HepG2 (cell line): Measurements from ENCODE around the gene SRC. TPM values are rescaled to one million over a fixed set of nuclear protein-coding genes. Genes with fewer than 3 reads are reported as not detected.

Experiments
- CEBPG ChIP-seq: IDR thresholded peaks from 2 replicates; pipeline ENCODE4 v1.6.1; 2016
- FIP1L1 ChIP-seq: fragments of 200-400 bp; formaldehyde crosslinking; IDR thresholded peaks from 2 replicates; pipeline ENCODE4 v1.6.1; 2018; ENCODE audit warnings: low read depth, mild to moderate bottlenecking, low read length, moderate library complexity, borderline replicate concordance; ENCODE audit not compliant: insufficient read depth
- FLYWCH1 ChIP-seq: sonication (generic); formaldehyde crosslinking; IDR thresholded peaks from 2 replicates; pipeline ENCODE4 v1.8.1; 2023; ENCODE audit warnings: mild to moderate bottlenecking, missing genetic modification reagents
- GLI4 ChIP-seq: sonication (generic); formaldehyde crosslinking; IDR thresholded peaks from 2 replicates; pipeline ENCODE4 v1.5.1; 2020; ENCODE audit warnings: missing genetic modification reagents, mild to moderate bottlenecking, moderate library complexity, borderline replicate concordance
- KIAA2018 ChIP-seq: sonication (generic); formaldehyde crosslinking; IDR thresholded peaks from 2 replicates; pipeline ENCODE4 v1.5.0; 2020; ENCODE audit warnings: mild to moderate bottlenecking, missing genetic modification reagents, borderline replicate concordance
- MAFG ChIP-seq: sonication (generic); formaldehyde crosslinking; IDR thresholded peaks from 2 replicates; pipeline ENCODE4 v1.5.1; 2020; ENCODE audit warnings: mild to moderate bottlenecking, missing genetic modification reagents
- MLX ChIP-seq: IDR thresholded peaks from 2 replicates; pipeline ENCODE4 v1.6.1; 2016
- PAWR ChIP-seq: sonication (generic); formaldehyde crosslinking; IDR thresholded peaks from 2 replicates; pipeline ENCODE4 v1.4.0; 2020; ENCODE audit warnings: missing genetic modification reagents, mild to moderate bottlenecking, borderline replicate concordance
- PREB ChIP-seq: sonication (generic); formaldehyde crosslinking; IDR thresholded peaks from 2 replicates; pipeline ENCODE4 v1.4.0; 2020; ENCODE audit warnings: missing genetic modification reagents
- TCF7L2 ChIP-seq: IDR thresholded peaks from 2 replicates; pipeline ENCODE4 v1.6.1; 2011; ENCODE audit warnings: mild to moderate bottlenecking, low read depth, low read length, moderate library complexity
- U2AF1 ChIP-seq: fragments of 200-400 bp; formaldehyde crosslinking; optimal IDR thresholded peaks from 2 replicates; pipeline ENCODE3; 2017; ENCODE audit warnings: mild to moderate bottlenecking, low read depth, low read length
- ZMAT3 ChIP-seq: sonication (generic); formaldehyde crosslinking; conservative IDR thresholded peaks from 2 replicates; pipeline ENCODE4 v1.7.0; 2021; ENCODE audit warnings: missing genetic modification reagents
- ZNF224 ChIP-seq: sonication (generic); formaldehyde crosslinking; IDR thresholded peaks from 2 replicates; pipeline ENCODE4 v1.5.0; 2020; ENCODE audit warnings: mild to moderate bottlenecking, missing genetic modification reagents
- ZNF326 ChIP-seq: sonication (generic); formaldehyde crosslinking; IDR thresholded peaks from 2 replicates; pipeline ENCODE4 v1.4.0; 2020; ENCODE audit warnings: missing genetic modification reagents, borderline replicate concordance
- ZNF558 ChIP-seq: sonication (generic); formaldehyde crosslinking; IDR thresholded peaks from 2 replicates; pipeline ENCODE4 v1.9.0; 2022; ENCODE audit warnings: mild to moderate bottlenecking, missing genetic modification reagents, borderline replicate concordance
- ZNF567 ChIP-seq: sonication (generic); formaldehyde crosslinking; IDR thresholded peaks from 2 replicates; pipeline ENCODE4 v1.8.1; 2023; ENCODE audit warnings: mild to moderate bottlenecking, missing genetic modification reagents, borderline replicate concordance
- ZNF740 ChIP-seq: sonication (generic); formaldehyde crosslinking; IDR thresholded peaks from 2 replicates; pipeline ENCODE4 v1.4.0; 2020; ENCODE audit warnings: missing genetic modification reagents
- ZNF777 ChIP-seq: sonication (generic); formaldehyde crosslinking; IDR thresholded peaks from 2 replicates; pipeline ENCODE4 v1.4.0; 2020; ENCODE audit warnings: missing genetic modification reagents
- ZSCAN25 ChIP-seq: sonication (generic); formaldehyde crosslinking; IDR thresholded peaks from 2 replicates; pipeline ENCODE4 v1.8.0; 2022; ENCODE audit warnings: mild to moderate bottlenecking, missing genetic modification reagents
- polyA plus RNA-seq, 8 experiments: library from polyadenylated mRNA; depleted of rRNA in 3 of 8; stranded (reverse) in 7 of 8; unstranded in 1 of 8; fragments of >200 nt; fragmentation: Illumina TruSeq in 4 of 8; extraction: Trizol in 4 of 8; gene quantifications; 2 replicates each; pipeline versions ENCODE4 v1.2.1 to v1.2.3, GENCODE V29; 2011 to 2016; ENCODE audit warnings: low read depth in 4 of 8, missing spikeins in 1 of 8, mixed read lengths in 1 of 8; ENCODE audit not compliant: insufficient read depth in 1 of 8
- total RNA-seq, 5 experiments: library from RNA; depleted of rRNA; stranded (reverse); fragments of >200 nt; fragmentation: Illumina TruSeq; extraction: Trizol; gene quantifications; 2 replicates each; pipeline ENCODE4 v1.2.3, GENCODE V29; 2016; ENCODE audit warnings: low read depth in 1 of 5

SRC gene
- total and polyA plus RNA-seq, 2 of the 13 experiments (the other 11 are each of a cell fraction or from before 2014, with no cell fraction given): 54.7 to 192 TPM

GRCh38 chr20:37343212-37343993, 2.5 kb upstream of the SRC start (continued):
- TF ChIP-seq ZNF777 (0 out of 2 replicates have a peak, but pooled peaks have one; percentile 18), GLI4 (CRISPR knock-in tag) (no peak), PAWR (CRISPR knock-in tag) (no peak; the same call in 1 of the 2 replicates), FIP1L1 (no peak), U2AF1 (no peak), MLX (peak; percentile 78), ZNF740 (no peak), CEBPG (CRISPR knock-in tag) (no peak), FLYWCH1 (no peak), TCF7L2 (no peak), ZMAT3 (no peak), ZNF224 (CRISPR knock-in tag) (no peak), PREB (CRISPR knock-in tag) (no peak), ZNF567 (CRISPR knock-in tag) (no peak), ZSCAN25 (CRISPR knock-in tag) (no peak; the same call in 1 of the 2 replicates), ZNF558 (no peak), MAFG (CRISPR knock-in tag) (no peak), ZNF326 (CRISPR knock-in tag) (no peak), KIAA2018 (no peak)
